ENCODE results near the gene XCR1. TPM values are rescaled to one million over a fixed set of nuclear protein-coding genes. Genes with fewer than 3 reads are reported as not detected.

The XCR1 gene
- total RNA-seq, 4 donors from 2014 or later: not detected

DNA sequence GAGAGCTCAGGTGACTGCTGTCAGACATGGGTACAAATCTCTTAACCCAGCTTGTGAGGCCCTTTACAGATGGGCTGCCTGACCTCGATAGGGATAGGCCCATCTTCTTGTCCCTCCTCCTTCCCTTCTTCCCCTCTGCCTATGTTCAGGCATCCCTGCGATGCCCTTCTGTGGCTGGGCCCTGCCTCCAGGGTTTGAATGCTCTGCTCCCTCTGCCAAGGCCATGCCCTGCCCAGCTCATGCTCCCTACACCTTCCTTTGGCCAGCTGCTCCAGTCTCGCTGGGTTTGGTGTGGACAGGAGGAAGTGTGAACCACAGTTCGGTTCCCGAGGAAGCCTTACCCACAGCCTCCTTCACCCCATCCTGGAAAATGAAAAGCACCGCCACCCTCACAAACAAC is 35.9 kb downstream of the XCR1 start:
- Histone ChIP-seq H3K27me3 (no peaks in the 10 kb centered on the region), H3K36me3 (no peaks in the 10 kb centered on the region), H3K27ac (peak overlapping the region in 3 of 4 donors; percentile 62 to 91 (median 68)), H3K9me3 (no peaks in the 10 kb centered on the region), H3K4me1 (peaks cover 8 to 76% (median 23%) of the 10 kb centered on the region in 4 donors), H3K4me3 (no peak overlapping the region)
- no peak for TF ChIP-seq POLR2A (IDR thresholded peaks at IDR 0.05)
- TF ChIP-seq, protein P1, sequence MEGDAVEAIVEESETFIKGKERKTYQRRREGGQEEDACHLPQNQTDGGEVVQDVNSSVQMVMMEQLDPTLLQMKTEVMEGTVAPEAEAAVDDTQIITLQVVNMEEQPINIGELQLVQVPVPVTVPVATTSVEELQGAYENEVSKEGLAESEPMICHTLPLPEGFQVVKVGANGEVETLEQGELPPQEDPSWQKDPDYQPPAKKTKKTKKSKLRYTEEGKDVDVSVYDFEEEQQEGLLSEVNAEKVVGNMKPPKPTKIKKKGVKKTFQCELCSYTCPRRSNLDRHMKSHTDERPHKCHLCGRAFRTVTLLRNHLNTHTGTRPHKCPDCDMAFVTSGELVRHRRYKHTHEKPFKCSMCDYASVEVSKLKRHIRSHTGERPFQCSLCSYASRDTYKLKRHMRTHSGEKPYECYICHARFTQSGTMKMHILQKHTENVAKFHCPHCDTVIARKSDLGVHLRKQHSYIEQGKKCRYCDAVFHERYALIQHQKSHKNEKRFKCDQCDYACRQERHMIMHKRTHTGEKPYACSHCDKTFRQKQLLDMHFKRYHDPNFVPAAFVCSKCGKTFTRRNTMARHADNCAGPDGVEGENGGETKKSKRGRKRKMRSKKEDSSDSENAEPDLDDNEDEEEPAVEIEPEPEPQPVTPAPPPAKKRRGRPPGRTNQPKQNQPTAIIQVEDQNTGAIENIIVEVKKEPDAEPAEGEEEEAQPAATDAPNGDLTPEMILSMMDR (IDR thresholded peaks at IDR 0.05): no peak
- no peak for DNase-seq

DNA sequence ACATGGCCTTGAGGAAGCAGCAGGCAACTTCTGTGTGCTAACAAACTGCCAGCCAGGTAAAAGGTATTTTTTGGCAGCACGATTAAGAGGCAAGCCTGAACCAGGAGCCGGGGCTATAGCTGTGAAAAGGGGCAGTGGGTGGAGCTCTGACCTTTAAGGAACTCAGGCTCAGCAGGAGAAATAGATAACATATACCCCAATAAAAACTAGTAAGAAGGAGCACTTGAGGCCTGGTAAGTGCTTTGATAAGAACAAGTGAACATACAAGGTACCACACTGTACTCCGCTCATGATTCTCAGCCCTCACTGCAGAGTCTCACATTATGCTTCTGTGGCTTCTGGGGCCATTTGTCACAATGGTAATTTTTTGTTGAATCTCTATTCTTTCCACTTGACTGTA is 37.1 kb downstream of the XCR1 start:
- TF ChIP-seq, protein P1 (IDR thresholded peaks at IDR 0.05): no peak
- TF ChIP-seq POLR2A (IDR thresholded peaks at IDR 0.05): no peak
- Histone ChIP-seq H3K27ac (peak overlapping the region in 2 of 4 donors; percentile 12 to 84), H3K4me3 (no peak overlapping the region), H3K4me1 (peaks cover 9 to 83% (median 23%) of the 10 kb centered on the region in 4 donors), H3K27me3 (no peaks in the 10 kb centered on the region), H3K9me3 (no peaks in the 10 kb centered on the region), H3K36me3 (no peaks in the 10 kb centered on the region)
- DNase-seq: no peak

DNA sequence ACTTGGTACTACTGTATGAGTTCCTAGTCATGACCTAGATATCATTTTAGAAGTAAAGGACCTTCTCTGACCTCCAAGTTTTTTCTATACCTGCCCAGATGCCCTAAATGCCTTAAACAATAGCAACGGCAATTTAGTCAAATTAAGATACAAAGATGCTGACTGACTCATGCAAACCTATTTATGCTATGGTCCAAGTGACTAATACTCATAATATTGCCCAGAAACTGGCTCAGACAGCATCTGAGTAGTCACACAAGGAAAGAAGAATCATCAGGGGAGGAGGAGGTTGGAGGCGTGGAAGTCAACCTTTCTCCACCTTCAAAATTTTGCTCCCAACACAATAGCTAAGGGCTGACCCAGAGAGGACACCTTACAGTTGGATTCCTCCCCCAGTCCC is 38.5 kb downstream of the XCR1 start:
- Histone ChIP-seq H3K4me1 (peaks cover 9 to 84% (median 18%) of the 10 kb centered on the region in 4 donors), H3K9me3 (no peaks in the 10 kb centered on the region), H3K4me3 (no peak overlapping the region), H3K27ac (peak overlapping the region in 2 of 4 donors; percentile 27 to 84), H3K27me3 (no peaks in the 10 kb centered on the region), H3K36me3 (peaks cover 0 to 10% (median 0%) of the 10 kb centered on the region in 3 donors)
- no peak for DNase-seq
- no peak for TF ChIP-seq POLR2A (IDR thresholded peaks at IDR 0.05)
- TF ChIP-seq, protein P1 (IDR thresholded peaks at IDR 0.05): no peak

DNA sequence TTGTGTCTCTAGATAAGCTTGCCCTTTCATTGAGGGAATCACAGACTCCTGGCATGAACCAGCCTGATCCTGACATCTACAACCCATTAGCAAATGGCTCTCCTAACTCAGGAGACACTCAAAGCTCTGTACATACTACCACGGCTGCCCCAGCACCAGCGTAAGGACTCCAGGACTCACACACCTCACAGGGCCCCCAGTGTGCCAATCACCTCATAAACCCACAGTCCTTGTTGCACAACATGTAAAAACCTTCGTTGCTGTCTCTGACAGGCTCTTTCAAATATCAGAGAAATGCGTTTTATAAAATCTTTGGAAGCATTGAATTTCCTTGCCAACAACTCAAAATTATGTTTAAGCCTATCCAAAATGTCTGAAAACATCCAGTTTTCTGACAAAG is 38.9 kb downstream of the XCR1 start:
- Histone ChIP-seq H3K4me3 (no peak overlapping the region), H3K27me3 (no peaks in the 10 kb centered on the region), H3K36me3 (peaks cover 0 to 14% (median 0%) of the 10 kb centered on the region in 3 donors), H3K4me1 (peaks cover 9 to 79% (median 18%) of the 10 kb centered on the region in 4 donors), H3K9me3 (no peaks in the 10 kb centered on the region), H3K27ac (peak overlapping the region; percentile 44 to 84 (median 58))
- TF ChIP-seq, protein P1 (IDR thresholded peaks at IDR 0.05): no peak
- no peak for TF ChIP-seq POLR2A (IDR thresholded peaks at IDR 0.05)
- DNase-seq: no peak

DNA sequence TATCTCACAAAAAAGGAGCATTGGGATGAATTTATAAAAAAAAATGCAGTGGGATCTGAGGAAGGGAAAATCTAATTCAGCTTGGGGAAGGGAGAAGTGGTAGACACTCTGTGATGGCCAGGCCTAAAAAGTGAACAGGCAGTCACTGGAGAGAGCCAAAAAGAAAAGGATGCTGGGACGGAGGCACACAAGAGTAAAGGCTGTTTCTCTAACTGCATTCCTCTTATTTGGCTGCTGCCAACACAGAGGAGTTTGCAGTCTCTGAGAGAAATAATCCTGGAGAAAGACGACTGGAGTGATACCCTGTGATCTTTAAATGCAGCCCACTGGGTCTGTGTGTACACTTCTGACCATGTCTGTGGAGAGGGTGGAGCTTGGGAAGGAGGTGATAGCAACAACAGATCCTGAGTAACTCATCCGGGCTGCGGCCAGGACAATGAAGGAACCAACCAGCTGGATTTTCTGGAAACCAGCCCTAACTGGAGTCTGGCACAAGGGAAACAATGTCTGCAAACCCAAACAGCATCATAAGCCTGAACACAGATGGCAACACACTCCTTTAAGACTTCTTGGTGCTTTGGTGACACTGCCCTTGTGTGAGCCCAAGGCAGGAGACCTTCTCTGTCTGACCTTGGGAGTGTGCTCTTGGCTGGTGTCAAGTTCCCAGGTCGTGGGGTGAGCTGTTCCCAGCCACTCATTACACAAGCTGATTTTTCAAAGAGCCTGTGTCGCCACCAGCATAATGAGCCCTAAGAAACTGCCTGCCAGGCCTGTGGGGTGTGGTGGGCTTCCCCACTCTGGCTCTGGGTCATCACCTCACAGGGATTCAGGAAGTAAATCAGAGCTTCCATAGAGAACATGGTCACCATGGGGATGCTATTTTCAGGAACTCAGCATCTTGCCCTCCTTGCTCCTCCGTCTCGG is 39.7 kb downstream of the XCR1 start:
- peaks cover 8 to 72% (median 15%) of the 10 kb centered on the region in 4 donors for H3K4me1 ChIP-seq
- peak overlapping the region; percentile 44 to 84 (median 58) for H3K27ac ChIP-seq
- no peaks in the 10 kb centered on the region for H3K27me3 ChIP-seq
- DNase-seq: no peak
- peaks cover 0 to 22% (median 0%) of the 10 kb centered on the region in 3 donors for H3K36me3 ChIP-seq
- TF ChIP-seq, protein P1 (IDR thresholded peaks at IDR 0.05): no peak
- H3K9me3 ChIP-seq: no peaks in the 10 kb centered on the region
- no peak overlapping the region for H3K4me3 ChIP-seq
